Activated CD4-positive, alpha-beta T cell treated with anti-CD3 and anti-CD28 coated beads, Interleukin-2, amount 10 ng/mL, durations not matched to agents 7 days and 5 days (primary cell): ENCODE results near the gene GRB14. TPM values are rescaled to one million over a fixed set of nuclear protein-coding genes. Genes with fewer than 3 reads are reported as not detected.
"Not testable (repeated sequence)": the region's sequence is repeated elsewhere in the genome, so short reads cannot be mapped to it uniquely, and the experiment has no call there.

ENCODE experiments used
- CTCF ChIA-PET: fragments of 350-600 bp; sonication (Branson Sonifier 250); formaldehyde crosslinking; loops from one replicate; lab custom pipeline; 2021; ENCODE audit warnings: antibody characterized with exemption; lab: Charles Lee
- POLR2A ChIA-PET: fragments of 350-600 bp; sonication (Branson Sonifier 250); formaldehyde crosslinking; loops from one replicate; lab custom pipeline; 2021; ENCODE audit warnings: antibody characterized with exemption; lab: Charles Lee
- DNase-seq: peaks from one replicate; pipeline ENCODE4 v3.0.0-alpha.2; 2020
- H3K27ac Mint-ChIP-seq: one replicate; pipeline ENCODE4 v1.8.0; 2021; ENCODE audit warnings: mild to moderate bottlenecking, moderate library complexity, mixed read lengths
- H3K27me3 Mint-ChIP-seq: one replicate; pipeline ENCODE4 v1.8.0; 2021; ENCODE audit warnings: mixed read lengths
- H3K36me3 Mint-ChIP-seq: one replicate; pipeline ENCODE4 v1.8.0; 2021; ENCODE audit warnings: low read depth, mixed read lengths
- H3K4me1 Mint-ChIP-seq: one replicate; pipeline ENCODE4 v1.8.0; 2021; ENCODE audit warnings: mixed read lengths
- H3K4me3 Mint-ChIP-seq: one replicate; pipeline ENCODE4 v1.8.0; 2021; ENCODE audit warnings: mild to moderate bottlenecking, moderate library complexity, mixed read lengths
- H3K9me3 Mint-ChIP-seq: one replicate; pipeline ENCODE4 v1.8.0; 2021; ENCODE audit warnings: mixed read lengths
- total RNA-seq, 2 experiments: library from RNA; stranded (reverse); gene quantifications; one replicate each; pipeline ENCODE4 v1.2.3, GENCODE V29; 2021

The GRB14 gene
- total RNA-seq, 2 experiments from 2014 or later, result not detected

DNA sequence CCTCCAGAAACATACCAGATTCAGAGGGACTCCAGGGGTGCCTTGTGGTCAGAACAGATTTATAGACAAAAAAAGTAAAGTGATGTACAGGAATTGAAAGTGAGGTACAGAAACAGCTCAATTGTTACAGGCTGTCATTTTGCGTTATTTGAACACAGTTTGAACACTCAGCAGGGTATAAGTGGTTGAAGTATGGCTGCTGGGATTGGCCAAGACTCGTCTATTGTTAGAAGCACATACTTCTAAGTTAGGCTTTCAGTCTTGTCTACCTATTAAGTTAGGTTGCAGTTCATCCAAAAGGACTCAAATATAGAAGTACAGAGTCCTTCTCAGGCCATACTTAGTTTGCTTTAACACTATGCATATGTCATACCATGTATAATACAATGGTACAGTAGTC lies 21.0 kb upstream of the GRB14 start:
- Mint-ChIP-seq H3K36me3 (no peaks in the 10 kb centered on the region), H3K27ac (no peak overlapping the region), H3K4me3 (no peak overlapping the region), H3K27me3 (no peaks in the 10 kb centered on the region), H3K4me1 (no peaks in the 10 kb centered on the region), H3K9me3 (no peaks in the 10 kb centered on the region)
- no peak for DNase-seq
- POLR2A ChIA-PET, result no interaction called here
- CTCF ChIA-PET, result no interaction called here

DNA sequence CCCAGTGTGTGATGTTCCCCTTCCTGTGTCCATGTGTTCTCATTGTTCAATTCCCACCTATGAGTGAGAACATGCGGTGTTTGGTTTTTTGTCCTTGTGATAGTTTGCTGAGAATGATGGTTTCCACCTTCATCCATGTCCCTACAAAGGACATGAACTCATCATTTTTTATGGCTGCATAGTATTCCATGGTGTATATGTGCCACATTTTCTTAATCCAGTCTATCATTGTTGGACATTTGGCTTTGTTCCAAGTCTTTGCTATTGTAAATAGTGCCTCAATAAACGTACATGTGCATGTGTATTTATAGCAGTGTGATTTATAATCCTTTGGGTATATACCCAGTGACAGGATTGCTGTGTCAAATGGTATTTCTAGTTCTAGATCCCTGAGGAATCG lies 7.0 kb upstream of the GRB14 start:
- H3K9me3 Mint-ChIP-seq, H3K27me3 Mint-ChIP-seq, POLR2A ChIA-PET, H3K4me1 Mint-ChIP-seq, H3K4me3 Mint-ChIP-seq, H3K27ac Mint-ChIP-seq, H3K36me3 Mint-ChIP-seq, DNase-seq: not testable (repeated sequence)
- CTCF ChIA-PET, result interaction anchor here (0.6 kb wide), 1 partner anchor 21 kb away, joined by 3 read pairs; no protein-coding TSS in a partner anchor

DNA sequence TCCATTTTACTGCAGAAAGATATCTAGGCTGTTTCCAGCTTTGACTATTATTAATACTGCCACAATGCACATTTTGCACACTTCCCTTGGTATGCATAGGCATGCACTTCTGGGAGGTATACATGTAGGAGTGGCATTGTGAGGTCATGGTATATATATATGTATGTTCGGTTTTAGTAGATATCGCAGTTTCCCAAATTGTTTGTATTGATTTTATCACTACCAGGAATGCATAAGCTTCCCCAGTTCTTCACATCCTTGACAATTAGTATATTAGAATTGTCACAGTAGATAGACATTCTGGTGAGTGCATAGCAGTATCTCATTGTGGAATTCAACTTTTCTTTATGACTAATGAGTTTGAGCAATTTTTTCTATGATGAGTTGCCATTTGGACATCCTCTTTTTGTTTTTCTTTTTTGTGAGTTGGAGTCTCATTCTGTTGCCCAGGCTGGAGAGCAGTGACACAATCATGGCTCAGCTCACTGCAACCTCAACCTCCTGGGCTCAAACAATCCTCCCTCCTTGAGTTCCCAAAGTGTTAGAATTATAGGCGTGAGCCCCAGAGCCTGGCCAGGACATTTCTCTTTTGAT lies 4.2 kb upstream of the GRB14 start:
- H3K27ac Mint-ChIP-seq, result no peak overlapping the region
- H3K4me1 Mint-ChIP-seq, result peaks cover 2% of the 10 kb centered on the region
- H3K27me3 Mint-ChIP-seq, result peaks cover 21% of the 10 kb centered on the region
- DNase-seq, result no peak
- ChIA-PET POLR2A (no interaction called here), CTCF (no interaction called here)
- no peaks in the 10 kb centered on the region for H3K9me3 Mint-ChIP-seq
- no peaks in the 10 kb centered on the region for H3K36me3 Mint-ChIP-seq
- no peak overlapping the region for H3K4me3 Mint-ChIP-seq

DNA sequence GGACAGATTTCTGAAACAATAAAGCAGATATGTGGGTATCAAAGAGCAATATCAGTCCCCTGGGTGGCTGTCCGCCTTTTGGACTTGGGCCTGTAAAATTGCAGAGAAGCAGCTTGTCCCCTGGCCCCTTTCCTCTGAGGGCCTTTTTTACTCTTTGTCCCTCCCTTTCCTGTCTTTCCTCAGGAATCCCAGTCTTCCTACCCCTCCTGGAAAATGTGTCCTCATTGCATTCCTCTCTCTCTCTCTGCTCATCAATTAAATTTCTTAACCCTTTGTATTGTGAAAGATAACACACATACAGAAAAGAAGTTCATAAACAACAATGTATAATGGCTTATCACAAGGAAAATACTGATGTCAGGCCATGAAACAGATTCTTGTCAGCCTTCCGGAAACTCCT lies 3.0 kb upstream of the GRB14 start:
- CTCF ChIA-PET, result no interaction called here
- POLR2A ChIA-PET, result no interaction called here
- DNase-seq, result no peak
- H3K4me1 Mint-ChIP-seq, result peaks cover 2% of the 10 kb centered on the region
- H3K27ac Mint-ChIP-seq, result no peak overlapping the region
- H3K36me3 Mint-ChIP-seq, result no peaks in the 10 kb centered on the region
- H3K27me3 Mint-ChIP-seq, result peaks cover 28% of the 10 kb centered on the region
- no peak overlapping the region for H3K4me3 Mint-ChIP-seq
- H3K9me3 Mint-ChIP-seq, result no peaks in the 10 kb centered on the region

DNA sequence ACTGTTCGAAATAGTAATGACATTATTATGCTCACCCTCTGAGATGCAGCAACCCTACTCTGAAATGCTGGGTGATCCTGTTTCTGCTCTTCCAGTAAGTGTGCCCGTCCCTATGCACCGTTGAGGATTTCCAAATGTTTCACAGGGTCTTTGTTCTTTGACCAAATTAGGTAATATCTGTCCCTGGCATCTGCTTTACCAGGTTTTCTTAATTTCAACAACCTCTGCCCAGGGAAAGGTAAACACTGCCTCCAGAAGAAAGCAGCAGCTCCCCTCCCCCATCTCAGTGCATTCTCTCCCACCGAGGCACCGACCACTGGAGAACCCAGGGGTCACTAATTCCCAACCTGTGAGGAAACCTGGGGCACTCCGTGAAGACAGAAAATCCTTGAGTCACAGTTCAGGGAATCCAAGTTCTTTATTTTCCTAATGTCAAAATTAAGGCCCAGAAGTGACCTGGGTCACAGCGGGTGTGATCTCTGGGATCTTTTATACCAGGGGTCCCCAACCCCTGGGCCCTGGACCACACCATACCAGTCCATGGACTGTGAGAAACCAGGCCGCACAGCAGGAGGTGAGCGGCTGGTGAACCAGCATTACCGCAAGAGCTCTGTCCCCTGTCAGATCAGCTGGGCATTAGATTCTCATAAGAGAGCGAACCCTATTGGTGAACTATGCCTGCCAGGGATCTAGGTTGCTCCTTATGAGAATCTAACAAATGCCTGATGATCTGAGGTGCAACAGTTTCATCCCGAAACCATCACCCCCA lies 1.2 kb upstream of the GRB14 start:
- H3K27ac Mint-ChIP-seq, result no peak overlapping the region
- DNase-seq, result no peak
- peaks cover 30% of the 10 kb centered on the region for H3K27me3 Mint-ChIP-seq
- no peaks in the 10 kb centered on the region for H3K36me3 Mint-ChIP-seq
- POLR2A ChIA-PET, result no interaction called here
- H3K4me3 Mint-ChIP-seq, result no peak overlapping the region
- peaks cover 2% of the 10 kb centered on the region for H3K4me1 Mint-ChIP-seq
- CTCF ChIA-PET, result no interaction called here
- H3K9me3 Mint-ChIP-seq, result no peaks in the 10 kb centered on the region

DNA sequence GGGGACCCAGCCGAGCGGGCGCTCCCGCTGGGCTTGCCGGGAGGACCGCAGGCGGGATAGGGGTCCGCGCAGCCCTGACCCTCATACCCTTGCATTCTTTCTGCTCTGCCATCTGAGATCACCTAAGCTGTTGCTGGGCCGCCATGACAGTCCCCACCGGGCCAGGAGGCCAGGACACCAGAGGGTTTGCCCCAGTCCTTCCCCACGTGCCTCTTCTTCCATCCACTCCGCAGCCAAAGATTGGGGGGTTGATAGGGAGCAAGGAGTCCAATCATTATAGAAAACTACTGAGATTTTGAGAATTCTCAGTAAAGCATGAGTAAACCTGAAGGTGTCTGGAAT lies 453 bp upstream of the GRB14 start:
- Mint-ChIP-seq H3K4me1 (peaks cover 2% of the 10 kb centered on the region), H3K9me3 (no peaks in the 10 kb centered on the region), H3K27me3 (peaks cover 30% of the 10 kb centered on the region), H3K36me3 (no peaks in the 10 kb centered on the region), H3K27ac (no peak overlapping the region), H3K4me3 (no peak overlapping the region)
- POLR2A ChIA-PET, result no interaction called here
- no peak for DNase-seq
- CTCF ChIA-PET, result no interaction called here

DNA sequence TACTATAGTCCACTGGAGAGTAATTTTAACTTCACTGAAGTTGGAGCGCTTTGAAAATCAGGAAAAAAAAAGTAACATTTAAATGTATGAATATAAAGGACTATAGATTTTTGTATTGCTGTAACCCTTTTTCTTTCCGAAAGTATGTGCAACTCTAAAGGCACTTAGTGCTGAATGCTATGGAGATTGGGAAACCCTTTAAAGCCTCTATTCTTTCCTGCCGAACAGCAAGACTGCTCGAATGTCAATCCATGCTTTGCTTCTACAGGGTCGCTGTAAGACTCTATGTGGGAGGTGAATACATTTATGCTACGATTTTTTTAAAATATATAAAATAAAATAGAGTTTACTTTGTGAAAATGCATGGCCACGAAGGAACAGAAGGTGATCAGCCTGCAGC lies 825 bp downstream of the GRB14 start:
- Mint-ChIP-seq H3K4me3 (no peak overlapping the region), H3K36me3 (no peaks in the 10 kb centered on the region)

DNA sequence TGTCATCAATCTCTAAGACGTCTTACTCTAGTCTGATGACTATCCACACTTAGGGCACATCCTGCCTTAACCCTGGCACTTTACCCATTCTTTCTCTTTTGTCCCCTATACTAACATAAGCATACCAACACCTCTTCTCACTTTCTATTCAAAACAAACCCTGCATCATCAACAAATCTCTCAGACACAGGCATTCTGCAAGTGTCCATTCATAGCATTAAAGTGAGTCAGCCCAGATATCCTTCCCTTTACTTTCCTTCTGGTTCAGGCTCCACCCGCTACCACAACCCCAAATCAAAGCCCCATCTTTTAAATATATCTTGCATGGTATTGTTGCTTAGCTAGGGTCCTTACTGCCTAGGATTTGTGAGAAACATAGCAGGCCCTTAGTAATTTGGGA lies 3.8 kb downstream of the GRB14 start:
- DNase-seq, result no peak
- Mint-ChIP-seq H3K4me3 (no peak overlapping the region), H3K4me1 (peaks cover 2% of the 10 kb centered on the region), H3K27ac (no peak overlapping the region), H3K36me3 (no peaks in the 10 kb centered on the region), H3K9me3 (no peaks in the 10 kb centered on the region), H3K27me3 (peaks cover 20% of the 10 kb centered on the region)
- ChIA-PET CTCF (no interaction called here), POLR2A (no interaction called here)

More for the DNA sequence above, 825 bp downstream of the GRB14 start:
- H3K27ac Mint-ChIP-seq, result no peak overlapping the region
- CTCF ChIA-PET, result no interaction called here
- no peaks in the 10 kb centered on the region for H3K9me3 Mint-ChIP-seq
- no peak for DNase-seq
- H3K4me1 Mint-ChIP-seq, result peaks cover 2% of the 10 kb centered on the region
- POLR2A ChIA-PET, result no interaction called here
- H3K27me3 Mint-ChIP-seq, result peaks cover 30% of the 10 kb centered on the region

DNA sequence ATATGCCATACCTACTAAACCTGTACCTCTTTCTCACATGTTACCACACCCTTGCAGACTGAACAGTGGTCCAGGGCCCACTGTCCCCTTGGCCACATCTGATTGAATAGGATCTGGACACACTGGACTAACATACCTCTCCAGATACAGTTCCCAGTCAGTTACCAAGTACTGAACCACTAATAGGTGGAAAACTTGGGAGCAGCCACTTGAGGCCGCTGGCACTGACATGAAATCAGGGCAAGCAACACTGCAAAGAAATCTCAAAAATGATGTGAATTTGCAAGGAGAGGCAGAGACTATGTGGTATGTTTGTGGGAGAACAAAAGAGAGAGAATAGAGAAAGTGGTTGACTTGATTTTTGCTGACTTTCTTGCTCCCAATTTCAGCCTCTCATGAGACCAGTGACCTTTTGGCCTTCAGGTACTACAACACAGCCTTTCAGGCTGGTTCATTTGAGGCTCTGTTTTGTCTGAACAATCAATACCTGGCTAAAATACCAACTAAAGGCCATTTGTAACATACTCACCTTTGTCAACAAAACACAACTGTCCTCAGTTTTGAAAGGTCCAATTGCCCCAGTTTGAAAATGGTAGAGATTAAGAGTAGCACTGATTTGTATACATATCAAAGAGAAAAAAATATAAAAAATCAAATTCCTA lies 7.8 kb downstream of the GRB14 start:
- Mint-ChIP-seq H3K4me3 (no peak overlapping the region), H3K27ac (no peak overlapping the region), H3K9me3 (no peaks in the 10 kb centered on the region), H3K4me1 (no peaks in the 10 kb centered on the region), H3K36me3 (no peaks in the 10 kb centered on the region), H3K27me3 (no peaks in the 10 kb centered on the region)
- DNase-seq, result no peak
- CTCF ChIA-PET, result no interaction called here
- POLR2A ChIA-PET, result no interaction called here

DNA sequence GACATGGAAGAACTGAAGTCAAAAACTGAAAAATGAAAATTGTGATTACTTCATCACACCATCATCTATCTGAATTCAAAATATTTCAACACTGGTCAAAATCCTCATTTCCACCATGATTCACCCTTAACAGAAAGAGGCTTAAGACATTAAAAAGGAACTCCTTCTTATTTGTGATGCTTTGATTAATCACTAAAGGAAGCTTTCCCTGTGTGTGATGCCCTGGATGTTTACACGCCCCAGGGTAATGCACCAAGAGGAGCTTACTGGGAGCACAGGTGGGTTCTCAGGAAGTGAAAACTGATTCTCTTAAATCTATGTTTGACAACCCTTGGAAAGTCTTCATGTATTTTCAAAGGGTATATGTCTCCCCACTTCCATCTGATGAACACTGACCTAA lies 11.5 kb downstream of the GRB14 start:
- Mint-ChIP-seq H3K36me3 (no peaks in the 10 kb centered on the region), H3K9me3 (no peaks in the 10 kb centered on the region), H3K4me1 (no peaks in the 10 kb centered on the region), H3K27me3 (no peaks in the 10 kb centered on the region), H3K27ac (no peak overlapping the region), H3K4me3 (no peak overlapping the region)
- no peak for DNase-seq
- ChIA-PET POLR2A (no interaction called here), CTCF (no interaction called here)

DNA sequence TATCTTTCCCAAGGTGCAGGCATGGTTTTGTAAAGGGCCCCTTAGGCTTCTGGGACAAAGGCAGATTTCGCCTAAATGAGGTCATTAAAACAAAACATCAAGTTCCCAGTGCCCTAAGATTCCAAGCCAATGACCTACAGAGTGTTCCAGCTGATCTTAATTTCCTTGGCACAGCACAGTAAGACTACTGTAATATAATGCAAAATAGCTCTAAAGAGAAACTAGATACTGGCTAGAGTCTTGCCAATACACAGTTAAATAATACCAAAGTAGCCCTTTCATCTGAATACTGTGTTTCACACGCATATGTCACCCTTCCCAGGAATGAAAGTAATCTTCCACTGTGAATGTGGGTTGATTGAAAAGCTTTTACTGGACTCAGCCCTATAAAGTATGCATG lies 14.7 kb downstream of the GRB14 start:
- CTCF ChIA-PET, result interaction anchor here (0.6 kb wide), 1 partner anchor 22 kb away, joined by 3 read pairs; no protein-coding TSS in a partner anchor

DNA sequence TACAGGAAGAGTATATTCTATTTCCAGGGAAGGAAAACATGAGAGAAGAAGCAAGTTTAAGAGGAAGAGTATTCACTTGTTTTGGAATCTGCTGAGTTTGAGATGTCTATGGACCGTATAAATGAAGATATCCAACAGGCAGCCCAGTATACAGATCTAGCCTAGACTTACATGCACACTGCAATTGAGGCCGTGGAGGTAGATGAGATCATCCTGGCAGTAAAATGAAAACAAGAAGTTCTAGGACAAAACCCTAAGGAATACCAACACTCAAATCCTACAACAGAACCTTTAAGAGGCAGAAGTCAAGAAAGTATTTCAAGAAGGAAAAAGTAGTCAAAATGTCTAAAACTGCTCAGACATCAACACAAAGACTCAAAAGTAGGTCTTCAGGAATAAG lies 16.0 kb downstream of the GRB14 start:
- H3K27me3 Mint-ChIP-seq, result no peaks in the 10 kb centered on the region
- H3K9me3 Mint-ChIP-seq, result no peaks in the 10 kb centered on the region
- no peaks in the 10 kb centered on the region for H3K4me1 Mint-ChIP-seq
- ChIA-PET POLR2A (no interaction called here), CTCF (no interaction called here)
- H3K36me3 Mint-ChIP-seq, result no peaks in the 10 kb centered on the region
- no peak for DNase-seq
- H3K27ac Mint-ChIP-seq, result no peak overlapping the region
- no peak overlapping the region for H3K4me3 Mint-ChIP-seq

More for the DNA sequence above, 14.7 kb downstream of the GRB14 start:
- Mint-ChIP-seq H3K36me3 (no peaks in the 10 kb centered on the region), H3K9me3 (no peaks in the 10 kb centered on the region), H3K4me3 (no peak overlapping the region), H3K27ac (no peak overlapping the region), H3K27me3 (no peaks in the 10 kb centered on the region), H3K4me1 (no peaks in the 10 kb centered on the region)
- POLR2A ChIA-PET, result no interaction called here
- no peak for DNase-seq

DNA sequence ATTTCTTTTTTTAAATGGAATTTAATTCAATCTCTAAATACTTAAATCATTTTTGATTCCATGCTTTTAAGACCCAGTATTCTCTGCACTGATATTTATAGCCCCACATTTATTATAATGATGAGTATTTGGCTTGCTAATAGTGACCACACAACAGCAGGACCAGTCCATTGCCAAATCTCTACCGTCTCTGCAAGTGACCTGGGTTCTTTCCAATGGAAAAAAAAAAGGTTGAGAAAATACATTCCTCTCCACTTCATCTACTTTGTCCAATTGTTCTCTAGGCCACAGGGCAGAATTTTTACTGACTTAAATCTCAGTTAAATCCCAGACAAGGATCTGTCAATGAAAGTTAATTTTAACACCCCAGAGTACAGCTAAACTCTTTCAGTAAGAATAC lies 20.5 kb downstream of the GRB14 start:
- H3K4me1 Mint-ChIP-seq, result no peaks in the 10 kb centered on the region
- ChIA-PET CTCF (no interaction called here), POLR2A (no interaction called here)
- no peaks in the 10 kb centered on the region for H3K9me3 Mint-ChIP-seq
- no peak overlapping the region for H3K27ac Mint-ChIP-seq
- peaks cover 2% of the 10 kb centered on the region for H3K27me3 Mint-ChIP-seq
- no peaks in the 10 kb centered on the region for H3K36me3 Mint-ChIP-seq
- no peak overlapping the region for H3K4me3 Mint-ChIP-seq
- DNase-seq, result no peak
